Measurements from ENCODE around the gene CBX6.
"Not testable (repeated sequence)": the region's sequence is repeated elsewhere in the genome, so short reads cannot be mapped to it uniquely, and the experiment has no call there.

The CBX6 gene

DNA sequence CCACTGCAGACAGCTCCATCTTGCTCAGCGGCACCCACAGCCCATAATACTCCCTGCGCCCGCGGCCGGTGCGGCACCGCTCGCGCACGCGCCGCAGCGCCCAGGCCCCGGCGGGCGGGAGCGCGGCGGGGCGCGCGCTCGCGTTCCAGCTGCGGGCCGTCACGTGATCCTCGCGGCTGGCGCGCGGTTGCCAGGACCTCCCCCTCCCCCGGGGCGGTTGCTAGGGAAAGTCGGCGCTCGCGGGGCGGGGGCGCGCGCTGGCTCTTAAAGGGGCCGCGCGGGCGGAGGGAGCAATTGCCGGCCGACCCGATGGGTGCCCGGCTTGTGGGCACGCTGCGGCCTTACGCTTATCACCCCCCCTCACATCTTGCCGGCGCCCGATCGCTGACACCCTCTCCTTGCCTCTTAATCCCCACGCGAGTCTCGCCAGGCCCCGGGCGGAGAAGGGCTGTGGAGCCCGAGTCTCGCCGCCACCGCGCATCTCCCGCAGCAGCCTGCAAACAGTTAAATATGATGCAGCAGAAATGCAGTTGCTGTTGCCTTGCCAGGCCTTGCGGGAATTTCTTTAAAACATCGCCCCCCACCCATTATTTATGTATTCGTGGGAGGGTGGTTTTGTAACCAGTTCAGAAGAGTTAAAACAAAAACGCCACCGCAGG is at the start of gene CBX6:
TSS of gene CBX6 (minus strand) at position 45 of the 659 bp plus-strand sequence. CDS start at position 19, 26 bp downstream.
- peak; percentile 89 for DNase-seq

- no peak for DNase-seq
Measured at GRCh38 chr22:38921806-38922205, 49.8 kb upstream of the CBX6 start.

GRCh38 chr22:38921120-38921519 is 49.1 kb upstream of the CBX6 start:
- no peak for DNase-seq

GRCh38 chr22:38919631-38920190 is 47.7 kb upstream of the CBX6 start:
- DNase-seq = no peak

DNA sequence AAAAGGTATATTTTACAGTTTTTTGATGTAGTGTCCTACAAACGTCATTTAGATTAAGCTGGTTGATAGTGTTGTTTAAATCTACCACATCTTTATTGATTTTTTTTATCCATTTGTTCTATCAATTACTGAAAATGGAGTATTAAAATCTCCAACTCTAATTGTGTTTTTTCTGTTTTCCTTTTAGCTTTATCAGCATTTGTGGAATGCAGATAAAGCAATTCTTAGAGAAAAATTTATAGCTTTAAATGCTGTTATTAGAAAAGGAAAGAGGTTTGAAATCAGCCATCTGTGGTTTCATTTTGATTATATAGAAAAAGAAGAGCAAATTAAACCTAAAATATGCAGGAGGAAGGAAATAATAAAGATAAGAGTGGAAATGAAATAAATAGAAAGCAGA is 39.4 kb upstream of the CBX6 start:
- no peak for DNase-seq

DNA sequence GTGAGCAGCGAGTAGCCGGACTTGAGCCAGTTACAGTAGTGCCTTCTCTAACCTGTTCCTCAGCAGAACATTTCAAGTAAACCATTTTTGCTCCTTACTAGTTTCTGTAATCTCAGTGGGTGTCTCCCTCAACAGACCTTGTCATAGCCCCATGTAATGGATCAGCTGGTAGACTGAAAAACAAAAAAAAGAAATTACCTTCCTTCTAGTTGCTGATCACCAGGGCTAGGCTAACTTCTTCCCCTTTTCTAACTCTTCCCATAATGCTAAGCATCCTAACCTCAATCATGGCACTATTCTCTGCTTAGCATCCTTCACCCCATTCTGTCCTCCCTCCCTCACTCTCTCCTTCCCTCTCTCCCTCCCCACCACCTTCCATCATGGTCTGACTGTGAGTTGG is 35.8 kb upstream of the CBX6 start:
- no peak for DNase-seq

DNA sequence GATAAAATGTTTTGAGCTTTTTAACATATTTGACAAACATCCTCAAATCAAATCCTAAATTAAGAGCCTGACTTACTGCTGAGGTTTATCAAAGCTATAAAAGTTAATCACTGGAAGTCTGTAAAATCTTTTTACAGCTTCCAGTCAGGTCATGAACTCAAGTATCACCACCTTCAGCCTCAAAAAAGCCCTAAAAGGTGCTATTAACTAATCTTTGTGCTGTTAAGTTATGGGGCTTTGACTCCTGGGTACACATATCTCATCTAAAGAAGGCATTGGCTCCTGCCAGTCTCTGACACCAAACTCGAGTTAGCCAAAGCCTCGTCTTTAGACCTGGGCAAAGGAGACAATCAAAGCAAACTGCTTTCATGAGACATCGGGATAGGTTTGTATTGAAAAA is 34.0 kb upstream of the CBX6 start:
- no peak for DNase-seq

DNA sequence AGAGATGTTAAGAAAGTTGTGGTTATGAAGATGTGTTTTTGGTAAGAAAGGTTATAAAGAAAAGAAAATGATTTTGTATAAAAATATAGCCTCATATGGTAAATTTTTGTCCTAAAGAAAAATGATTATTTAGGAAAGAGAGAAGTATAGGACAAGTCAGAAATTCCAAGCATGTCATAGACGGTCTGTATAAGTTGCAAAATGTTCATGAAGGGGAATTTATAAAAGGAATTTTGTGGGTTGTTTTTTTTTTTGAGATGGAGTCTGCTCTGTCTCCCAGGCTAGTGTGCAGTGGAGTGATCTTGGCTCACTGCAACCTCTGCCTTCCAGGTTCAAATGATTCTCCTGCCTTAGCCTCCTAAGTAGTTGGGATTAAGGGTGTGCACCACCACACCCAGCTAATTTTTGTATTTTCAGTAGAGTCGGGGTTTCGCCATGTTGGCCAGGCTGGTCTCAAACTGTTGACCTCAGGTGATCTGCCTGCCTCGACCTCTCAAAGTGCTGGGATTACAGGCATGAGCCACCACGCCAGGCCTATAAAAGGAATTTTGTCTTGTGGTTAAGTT is 32.1 kb upstream of the CBX6 start:
- DNase-seq = not testable (repeated sequence)

DNA sequence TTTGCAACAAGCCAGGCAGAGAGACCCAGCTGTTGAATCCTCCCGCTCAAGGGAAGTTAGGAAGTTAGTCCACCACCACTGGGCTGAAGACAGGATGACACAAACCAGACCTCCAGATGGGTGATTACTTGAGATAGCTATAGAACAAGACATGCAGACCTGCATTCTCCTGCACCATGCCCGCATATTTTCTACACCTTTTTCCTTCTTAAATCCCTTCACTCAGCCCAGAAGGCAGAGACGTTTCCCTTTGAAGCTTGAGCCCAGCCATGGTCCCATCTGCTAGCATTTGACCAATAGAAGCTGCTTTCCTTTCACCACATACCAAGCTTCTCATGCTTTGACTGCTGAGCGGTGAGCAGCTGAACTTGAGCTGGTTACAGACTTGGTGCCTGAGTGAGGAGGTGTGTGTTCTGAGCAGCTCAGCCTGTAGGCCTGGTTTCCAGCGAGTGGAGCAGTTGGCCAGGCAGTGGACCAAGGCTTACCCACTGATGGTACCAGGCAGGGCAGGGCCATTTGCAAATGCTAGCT is 29.2 kb upstream of the CBX6 start:
- no peak for DNase-seq

- no peak for DNase-seq
Measured at GRCh38 chr22:38900677-38901076, 28.7 kb upstream of the CBX6 start.

DNA sequence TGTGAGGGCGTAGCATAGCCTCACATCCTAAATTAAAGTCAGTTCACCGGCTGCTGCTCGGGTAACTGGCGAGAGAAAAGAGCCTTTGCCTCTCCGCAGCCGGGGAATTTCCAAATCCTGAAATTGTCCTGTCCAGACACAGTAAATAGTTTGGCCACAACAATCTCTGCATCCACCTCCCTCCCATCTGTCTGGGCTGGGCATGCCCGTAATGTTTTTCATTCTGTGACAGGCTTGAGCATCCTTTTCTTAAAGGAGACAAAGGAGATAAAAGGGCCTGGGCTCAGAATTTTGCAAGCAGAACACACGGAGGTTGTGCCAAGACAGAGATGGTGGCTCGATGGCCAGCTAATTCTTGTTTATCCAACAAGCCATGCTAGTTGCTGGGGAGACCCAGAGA is 19.2 kb upstream of the CBX6 start:
- no peak for DNase-seq

DNA sequence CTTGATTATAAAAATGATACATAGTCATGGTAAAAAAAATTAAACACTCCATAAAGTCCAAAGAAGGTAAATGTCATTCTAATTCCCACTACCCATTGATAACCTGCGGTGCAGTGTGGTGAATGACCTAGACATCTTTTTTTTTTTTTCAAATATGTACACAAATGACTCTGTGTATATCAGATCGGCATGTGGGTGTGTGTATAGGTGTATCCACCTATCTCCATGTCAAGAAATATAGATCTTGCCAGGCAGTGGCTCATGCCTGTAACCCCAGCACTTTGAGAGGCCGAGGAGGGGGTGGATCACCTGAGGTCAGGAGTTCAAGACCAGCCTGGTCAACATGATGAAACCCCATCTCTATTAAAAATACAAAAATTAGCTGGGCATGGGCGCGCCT is 18.4 kb upstream of the CBX6 start:
- no peak for DNase-seq

- DNase-seq = no peak
Measured at GRCh38 chr22:38886333-38886732, 14.3 kb upstream of the CBX6 start.

GRCh38 chr22:38882972-38883622 is 11.1 kb upstream of the CBX6 start:
- no peak for DNase-seq

DNA sequence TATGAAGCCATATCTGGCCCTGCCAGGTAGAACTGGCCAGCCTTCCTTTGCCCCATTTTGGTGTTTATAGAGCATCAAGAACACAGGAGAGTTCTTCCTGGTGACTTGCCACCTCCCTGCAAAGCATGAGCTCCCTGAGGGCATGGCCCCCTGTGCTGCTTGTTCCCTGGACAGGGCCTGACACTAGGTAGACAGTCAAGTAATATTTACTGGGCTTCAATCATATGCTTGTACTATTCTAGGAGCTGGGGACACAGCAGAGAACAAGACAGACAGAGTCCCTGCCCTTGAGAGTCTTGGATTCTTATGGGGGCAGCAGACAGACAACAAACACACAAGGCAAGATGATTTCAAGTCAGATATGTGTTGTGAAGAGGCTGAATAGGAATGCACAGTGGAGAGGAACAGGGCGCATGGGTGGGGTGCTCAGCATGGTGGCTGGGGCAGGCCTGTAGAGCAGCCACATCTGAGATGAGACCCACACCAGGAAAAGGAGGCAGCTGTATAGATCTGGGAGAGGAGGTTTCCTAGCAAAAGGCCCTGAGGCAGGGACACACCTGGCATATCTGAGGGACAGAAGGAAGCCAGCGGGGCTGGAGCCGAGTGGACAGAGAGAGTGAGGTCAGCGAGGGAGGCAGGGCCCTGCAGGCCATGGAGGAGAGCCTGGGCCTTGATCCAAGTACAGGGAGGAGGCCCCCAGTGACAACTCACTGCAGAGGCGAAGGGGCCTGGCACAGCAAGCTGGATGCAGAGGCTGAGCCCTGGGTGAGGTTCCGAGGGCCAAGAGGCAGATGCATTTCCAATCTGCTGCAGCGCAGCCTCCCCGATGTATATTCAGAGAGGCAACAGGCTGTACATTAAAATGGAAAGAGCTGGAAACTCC is 10.2 kb upstream of the CBX6 start:
- DNase-seq = no peak

DNA sequence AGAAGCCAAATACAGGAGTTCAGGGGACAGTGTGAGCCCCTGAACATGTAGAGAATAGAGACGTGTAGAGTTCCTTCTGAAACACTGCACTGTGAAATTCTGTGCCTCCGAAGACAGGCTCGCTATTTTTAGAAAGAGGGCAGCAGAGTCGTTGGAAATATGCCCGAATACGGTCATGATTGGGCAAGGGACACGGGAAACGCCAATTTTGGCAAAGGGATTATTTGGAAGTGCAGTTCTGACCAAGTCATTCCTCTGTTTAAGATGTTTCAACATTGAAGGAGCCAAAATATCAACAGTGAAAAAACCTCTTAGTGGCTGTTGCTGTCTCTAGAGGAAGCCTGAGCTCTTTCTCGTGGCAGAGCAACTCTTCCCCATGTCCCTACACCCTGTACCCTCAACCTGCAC is 9.5 kb upstream of the CBX6 start:
- no peak for DNase-seq

DNA sequence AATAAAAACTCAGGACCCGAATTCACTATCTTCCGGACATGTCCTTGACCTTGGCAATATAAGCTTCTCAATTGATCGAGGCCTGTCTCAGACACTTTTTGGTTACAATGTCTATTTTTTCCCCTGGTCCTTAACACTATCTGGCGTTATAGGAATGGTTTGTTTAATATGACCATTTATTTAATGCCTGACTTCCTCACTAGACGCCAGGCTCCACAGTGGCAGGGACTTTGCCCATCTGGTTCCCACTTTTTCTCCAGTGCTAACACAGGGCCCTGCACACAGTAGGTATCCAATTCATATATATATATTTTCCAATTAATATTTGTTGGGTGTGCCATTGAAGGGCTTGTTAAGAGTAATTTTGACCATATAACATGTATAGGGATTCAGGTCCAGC is 7.9 kb upstream of the CBX6 start:
- DNase-seq = no peak

DNA sequence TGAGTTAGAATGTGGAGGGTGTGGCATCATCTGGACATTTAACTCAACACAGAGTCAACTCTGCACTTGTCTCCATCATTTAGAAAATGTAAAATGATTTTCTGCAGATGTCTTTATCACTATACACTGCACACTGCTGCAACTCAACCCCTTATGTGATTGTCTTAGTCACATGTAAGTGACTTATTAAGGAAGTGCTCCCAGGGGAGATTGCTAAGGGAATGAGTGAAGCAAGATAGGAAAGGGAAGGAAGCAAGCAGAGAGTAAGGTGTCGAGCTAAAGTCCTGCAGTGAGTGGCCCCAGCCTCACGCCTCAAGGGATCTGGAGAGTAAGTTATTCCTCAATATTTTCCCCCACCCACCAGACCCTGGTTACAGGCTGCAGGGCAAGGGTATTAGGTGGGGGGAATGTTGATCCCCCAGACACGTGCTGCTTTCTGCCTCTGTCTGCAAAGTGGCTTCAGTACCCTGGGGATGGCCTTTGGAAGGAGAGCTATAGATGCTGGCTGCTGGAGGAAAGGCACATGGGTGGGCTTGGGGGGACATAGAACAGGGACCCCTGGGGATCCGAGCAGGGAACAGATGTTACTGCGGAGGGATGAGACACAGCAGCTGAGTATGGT is 7.2 kb upstream of the CBX6 start:
- no peak for DNase-seq

DNA sequence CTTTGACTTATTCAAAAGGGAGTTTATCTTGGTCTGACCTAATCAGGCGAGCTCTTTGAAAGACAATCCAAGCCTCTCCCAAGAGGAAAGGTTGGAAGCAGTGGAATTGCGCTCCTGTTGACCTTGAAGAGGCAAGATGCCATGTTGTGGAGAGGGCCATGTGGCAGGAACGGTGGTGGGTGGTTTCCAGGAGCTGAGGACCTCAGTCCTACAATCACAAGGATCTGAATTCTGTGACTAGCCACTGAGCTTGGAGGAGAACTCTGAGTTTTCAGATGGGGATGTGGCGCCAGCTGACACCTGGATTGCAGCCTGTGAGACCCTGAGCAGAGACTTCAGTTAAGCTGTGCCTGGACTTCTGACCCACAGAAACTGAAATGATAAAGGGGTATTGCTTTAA is 6.0 kb upstream of the CBX6 start:
- DNase-seq = no peak

GRCh38 chr22:38874529-38875222 is 2.7 kb upstream of the CBX6 start:
- DNase-seq = no peak

DNA sequence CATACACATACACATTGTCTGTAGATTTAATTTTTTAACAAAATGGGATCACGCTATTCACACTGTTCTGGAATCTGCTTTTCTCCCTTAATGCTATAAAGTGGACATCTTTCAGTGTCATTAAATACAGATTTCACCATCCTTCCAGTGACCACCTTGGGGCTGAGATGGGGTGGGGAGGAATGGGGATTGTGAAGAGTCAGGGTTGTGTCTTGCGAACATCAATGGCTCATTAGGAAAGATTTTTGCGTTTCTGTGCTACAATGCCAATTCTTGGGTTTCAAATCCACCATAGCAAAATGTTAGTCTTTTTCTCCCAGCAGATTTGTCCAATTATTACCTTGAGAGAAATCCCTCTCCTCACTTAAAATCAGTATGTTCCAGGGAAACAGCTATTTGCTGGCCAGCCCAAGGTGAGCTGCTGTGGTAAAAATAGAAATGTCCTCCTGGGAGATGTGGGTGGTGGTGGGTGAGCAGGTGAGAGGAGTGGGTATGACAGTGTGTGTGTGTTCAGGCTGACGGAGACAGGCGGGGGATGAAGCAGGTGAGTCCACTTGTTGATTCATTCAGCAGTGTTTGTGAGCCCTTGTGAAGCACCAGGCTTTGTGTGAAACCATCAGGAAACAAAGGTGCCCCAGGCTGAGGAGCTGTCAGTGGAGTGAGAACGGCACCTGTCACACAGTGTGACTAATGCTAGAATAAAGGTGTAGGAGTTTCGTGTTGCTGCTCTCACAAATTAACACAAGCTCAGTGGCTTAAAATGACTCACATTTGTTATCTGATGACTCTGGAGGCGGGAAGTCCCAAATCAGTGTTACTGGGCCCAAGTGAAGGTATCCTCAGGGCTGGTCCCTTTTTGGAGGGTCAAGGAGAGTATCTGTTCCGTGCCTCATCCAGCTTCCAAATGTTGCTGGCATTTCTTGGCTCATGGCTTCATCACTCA is 1.7 kb upstream of the CBX6 start:
- DNase-seq = no peak

Measured in NCI-H2227 treated with DMSO at 0.1 percent for 48 hours (cell line).